ENCODE data around the gene CKAP4. TPM values are rescaled to one million over a fixed set of nuclear protein-coding genes. Genes with fewer than 3 reads are reported as not detected.

The CKAP4 gene
- total RNA-seq, 1 experiment from 2014 or later: 62.4 TPM

- H2BK120ac ChIP-seq (ENCODE audit: low read depth, low read length, poor library complexity, severe bottlenecking): no peak overlapping the region
- H3K14ac ChIP-seq (ENCODE audit: insufficient read depth, low read length): no peak overlapping the region
- no peak overlapping the region for H2BK12ac ChIP-seq (ENCODE audit: insufficient read length, low read depth, low read length)
- no CpG with 5 or more reads among the region's 3 CpGs for WGBS (ENCODE audit: extremely low coverage, insufficient read length, low lambda C conversion rate)
- H3K23ac ChIP-seq (ENCODE audit: insufficient read length, low read depth, low read length): no peak overlapping the region
- Mint-ChIP-seq H3K9me3 (no peaks in the 10 kb centered on the region), H3K4me3 (no peak overlapping the region), H3K36me3 (ENCODE audit: insufficient read depth in 1 of 3, low read depth in 3 of 3) (no peaks in the 10 kb centered on the region), H3K27ac (no peak overlapping the region), H3K27me3 (ENCODE audit: low read depth) (peaks cover 5% of the 10 kb centered on the region), H3K4me1 (peaks cover 1 to 5% of the 10 kb centered on the region in 2 experiments; a peak in 3 of 4 replicates)
- no peak overlapping the region for H3K4ac ChIP-seq (ENCODE audit: low read depth, low read length)
- H3K9ac ChIP-seq (ENCODE audit: extremely low read depth, insufficient read length, low read length): no peak overlapping the region
- no peak overlapping the region for H3K27ac ChIP-seq (ENCODE audit: insufficient read length, low read depth, low read length)
- no peaks in the 10 kb centered on the region for H3K4me1 ChIP-seq (ENCODE audit: insufficient read depth, low read length)
- H3K79me2 ChIP-seq (ENCODE audit: insufficient read depth, low read length): no peaks in the 10 kb centered on the region
- no peak overlapping the region for H4K5ac ChIP-seq (ENCODE audit: insufficient read length, low read depth, low read length)
- H4K8ac ChIP-seq (replicated peaks; ENCODE audit: insufficient read length, low read depth, low read length): no peak overlapping the region
- H2AK5ac ChIP-seq (ENCODE audit: insufficient read length, low read length): no peak overlapping the region
- H3K4me2 ChIP-seq (ENCODE audit: insufficient read depth, insufficient read length, low read length): no peak overlapping the region
- H2AFZ ChIP-seq (ENCODE audit: low read length): no peak overlapping the region
- no peak overlapping the region for H2BK20ac ChIP-seq (ENCODE audit: low read depth, low read length, poor library complexity, severe bottlenecking)
- TF ChIP-seq, protein P1, sequence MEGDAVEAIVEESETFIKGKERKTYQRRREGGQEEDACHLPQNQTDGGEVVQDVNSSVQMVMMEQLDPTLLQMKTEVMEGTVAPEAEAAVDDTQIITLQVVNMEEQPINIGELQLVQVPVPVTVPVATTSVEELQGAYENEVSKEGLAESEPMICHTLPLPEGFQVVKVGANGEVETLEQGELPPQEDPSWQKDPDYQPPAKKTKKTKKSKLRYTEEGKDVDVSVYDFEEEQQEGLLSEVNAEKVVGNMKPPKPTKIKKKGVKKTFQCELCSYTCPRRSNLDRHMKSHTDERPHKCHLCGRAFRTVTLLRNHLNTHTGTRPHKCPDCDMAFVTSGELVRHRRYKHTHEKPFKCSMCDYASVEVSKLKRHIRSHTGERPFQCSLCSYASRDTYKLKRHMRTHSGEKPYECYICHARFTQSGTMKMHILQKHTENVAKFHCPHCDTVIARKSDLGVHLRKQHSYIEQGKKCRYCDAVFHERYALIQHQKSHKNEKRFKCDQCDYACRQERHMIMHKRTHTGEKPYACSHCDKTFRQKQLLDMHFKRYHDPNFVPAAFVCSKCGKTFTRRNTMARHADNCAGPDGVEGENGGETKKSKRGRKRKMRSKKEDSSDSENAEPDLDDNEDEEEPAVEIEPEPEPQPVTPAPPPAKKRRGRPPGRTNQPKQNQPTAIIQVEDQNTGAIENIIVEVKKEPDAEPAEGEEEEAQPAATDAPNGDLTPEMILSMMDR (conservative IDR thresholded peaks at IDR 0.05): no peak
- no peaks in the 10 kb centered on the region for H3K9me3 ChIP-seq (ENCODE audit: control insufficient read depth, low read depth, low read length)
- no peak overlapping the region for H3K56ac ChIP-seq (ENCODE audit: insufficient read length, low read depth, low read length)
- H3K79me1 ChIP-seq (ENCODE audit: insufficient read depth, low read depth, low read length, poor library complexity, severe bottlenecking): no peaks in the 10 kb centered on the region
- H3T11ph ChIP-seq (ENCODE audit: low read length): no peak overlapping the region
- no peak overlapping the region for H2BK15ac ChIP-seq (ENCODE audit: low read depth, low read length)
- H4K20me1 ChIP-seq (ENCODE audit: control insufficient read depth, insufficient read depth, insufficient read length): no peaks in the 10 kb centered on the region
- no peak overlapping the region for H2BK5ac ChIP-seq (ENCODE audit: insufficient read length, low read length)
- DNase-seq: no peak
- no peaks in the 10 kb centered on the region for H3K23me2 ChIP-seq (ENCODE audit: insufficient read length, low read depth, low read length, poor library complexity, severe bottlenecking)
- H4K91ac ChIP-seq (ENCODE audit: insufficient read length, low read depth, low read length): no peak overlapping the region
- no peaks in the 10 kb centered on the region for H3K27me3 ChIP-seq (ENCODE audit: insufficient read depth, low read length)
- no peak overlapping the region for H3K18ac ChIP-seq (ENCODE audit: insufficient read length, low read depth, low read length)
Observed at GRCh38 chr12:106194351-106194750, 53.5 kb downstream of the CKAP4 start.

Measured in H9 (cell line).